Ovary (tissue), 10 donors: ENCODE results near the gene CHRD. TPM values are rescaled to one million over a fixed set of nuclear protein-coding genes. Genes with fewer than 3 reads are reported as not detected.

Experiments used
- DNase-seq, 5 donors: peaks; one replicate each; pipeline ENCODE4 v3.0.0-alpha.2; 2019 to 2020
- H3K27ac ChIP-seq, 2 donors: fragments of 200-600 bp; one replicate each; pipeline versions ENCODE4 v1.5.1 to v1.8.0; 2019 to 2022
- H3K27me3 ChIP-seq: fragments of 200-600 bp; one replicate; pipeline ENCODE4 v1.8.0; 2022
- H3K36me3 ChIP-seq: fragments of 200-600 bp; sonication (generic); one replicate; pipeline ENCODE4 v1.5.1; 2019
- H3K4me1 ChIP-seq: one replicate; pipeline ENCODE4 v1.8.1; 2013; ENCODE audit warnings: mild to moderate bottlenecking, moderate library complexity; ENCODE audit not compliant: insufficient read depth
- H3K4me3 ChIP-seq: fragments of 200-600 bp; sonication (generic); one replicate; pipeline ENCODE4 v1.5.1; 2017
- H3K9me3 ChIP-seq, 2 donors: fragments of 200-600 bp in 1 of 2; sonication (generic) in 1 of 2; one replicate each; pipeline versions ENCODE4 v1.5.1 to v1.8.1; 2013 to 2019; ENCODE audit warnings: mild to moderate bottlenecking in 1 of 2, moderate library complexity in 1 of 2
- EP300 ChIP-seq: sonication (generic); formaldehyde crosslinking; IDR thresholded peaks from one replicate; pipeline ENCODE4 v1.6.1; 2017; ENCODE audit warnings: antibody characterized with exemption
- POLR2A ChIP-seq: fragments of 450-650 bp; IDR thresholded peaks from one replicate; pipeline ENCODE4 v1.6.1; 2017; ENCODE audit warnings: antibody characterized with exemption, mild to moderate bottlenecking, moderate library complexity
- WGBS, 3 donors: extraction: QIAGEN DNeasy Blood & Tissue Kit in 1 of 3; methylation state at CpG; one replicate each; pipeline versions ENCODE4 v1.1.5 to v1.1.7; 2013 to 2017; 5-methylcytosine and 5-hydroxymethylcytosine counted together
- intact Hi-C, 4 donors: fragments of 100-400 bp; cut with DNase I; formaldehyde crosslinking; loops; one replicate each; pipeline versions ENCODE4 v1.11.0 to v1.15.1; 2022 to 2023
- long read RNA-seq, 3 donors: library from polyadenylated mRNA in 2 of 3; unstranded in 2 of 3; transcript quantifications; one replicate each; pipeline ENCODE4 v2.0.0 and lab custom pipeline, GENCODE V29; 2021 to 2026
- polyA plus RNA-seq, 2 donors: library from polyadenylated mRNA; stranded (reverse); fragments of 200-250 nt in 1 of 2; fragments of 350-450 nt in 1 of 2; fragmentation: Illumina TruSeq in 1 of 2; extraction: RNeasy Lipid Tissue Mini Kit (QIAGEN cat#74804) in 1 of 2; gene quantifications; one replicate each; pipeline ENCODE4 v1.2.3, GENCODE V29; 2013 to 2014
- total RNA-seq, 7 donors: library from RNA; depleted of rRNA in 2 of 7; stranded (reverse); fragments of >200 nt in 2 of 7; fragmentation: NEBNext Ultra II Directional in 3 of 7; extraction: Animal tissue kit (Norgen Biotek cat#: 25700) in 3 of 7; gene quantifications; one replicate each; pipeline versions ENCODE4 v1.1.0 to v1.2.4, GENCODE V29; 2016 to 2023
- TF ChIP-seq, protein P1 (sequence below), 3 donors: fragments of 450-650 bp in 2 of 3; fragments of 200-600 bp in 1 of 3; IDR thresholded peaks; one replicate each; pipeline versions ENCODE4 v1.5.1 to v1.8.0; 2016 to 2022; ENCODE audit warnings: antibody characterized with exemption in 3 of 3, mild to moderate bottlenecking in 1 of 3
- donor health status: DM: no; HTN: no; CAD: no; lungs with moderate emphysema.
- donor health status: DM: no; HTN: no; CAD: no.
- donor health status: Bipolar disorder and iron deficiency.
- donor health status: DM: yes; HTN: yes; CAD: no.
- donor health status: DM: no; HTN: no; CAD: no.
- donor health status: DM: yes; HTN: yes; CAD: no.

The CHRD gene
- 10 to 100 TPM; 11.5 to 37.3 (median 20.5) TPM for total RNA-seq
- 10 to 100 TPM in 1 of 2 donors, 1 to 10 TPM in 1; 3.1 to 26.9 TPM for polyA plus RNA-seq
- long read RNA-seq, donor 1, full-length matches to known transcripts: 14 of 85 reads
- long read RNA-seq, donor 1, partial matches to known transcripts: 35 of 85 reads
- long read RNA-seq, donor 1, other reads (novel, unspliced or antisense): 36 of 85 reads
- long read RNA-seq, donor 2, partial matches to known transcripts: 6 of 7 reads
- long read RNA-seq, donor 2, other reads (novel, unspliced or antisense): 0 of 7 reads
- long read RNA-seq, donor 3, transcript CHRD-201 (23 exons, 3,521 nt): major isoform, 13 of 88 reads
- long read RNA-seq, donor 3, partial matches to known transcripts: 41 of 88 reads
- long read RNA-seq, donor 3, other reads (novel, unspliced or antisense): 34 of 88 reads

DNA sequence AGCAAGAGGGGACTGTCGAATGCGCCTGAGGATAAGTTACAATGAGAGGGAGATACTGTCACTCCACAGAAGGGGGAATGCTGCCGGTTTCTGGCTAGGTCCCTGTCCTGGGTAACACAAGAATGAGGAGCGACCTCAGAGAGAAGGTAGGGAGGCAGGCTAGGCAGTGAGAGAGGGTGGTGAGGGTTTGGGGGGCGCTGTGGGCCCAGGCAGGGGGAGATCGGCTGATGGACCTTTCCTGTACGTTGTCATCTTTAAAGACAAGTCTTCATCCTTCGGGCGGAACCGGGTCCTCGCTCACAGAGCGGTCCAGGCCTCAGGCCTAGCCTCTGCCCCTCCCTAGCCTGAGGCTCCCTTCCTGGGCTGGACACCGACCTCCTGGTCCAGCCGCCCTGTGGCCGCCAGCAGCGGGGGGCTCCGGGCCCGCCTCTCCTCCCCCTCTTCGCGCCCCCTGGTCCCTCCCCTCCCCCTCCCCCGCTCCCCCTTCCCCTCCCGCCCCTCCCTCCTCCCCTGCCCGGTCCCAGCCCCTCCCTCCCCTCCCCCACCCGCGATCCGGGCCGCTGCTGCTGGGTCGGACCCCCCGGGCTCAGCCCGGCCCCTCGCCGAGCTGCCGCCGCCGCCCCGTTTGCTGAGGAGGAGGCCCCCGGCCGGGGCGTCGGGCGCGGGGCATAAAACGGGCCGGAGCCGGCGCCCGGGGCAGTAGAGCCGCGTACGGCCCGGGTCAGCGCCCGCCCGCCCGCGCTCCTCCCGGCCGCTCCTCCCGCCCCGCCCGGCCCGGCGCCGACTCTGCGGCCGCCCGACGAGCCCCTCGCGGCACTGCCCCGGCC, at the start of gene CHRD:
CHRD (plus strand) TSS at position 697 of the 827 bp plus-strand sequence. CDS start 265 bp downstream, outside the sequence.
- Histone ChIP-seq H3K36me3 (no peaks in the 10 kb centered on the region), H3K27me3 (no peaks in the 10 kb centered on the region), H3K4me1 (peaks cover 2% of the 10 kb centered on the region), H3K4me3 (peak within 1 kb of the TSS; percentile 67), H3K9me3 (no peaks in the 10 kb centered on the region), H3K27ac (peak within 1 kb of the TSS; percentile 66 to 70)
- TF ChIP-seq, protein P1, sequence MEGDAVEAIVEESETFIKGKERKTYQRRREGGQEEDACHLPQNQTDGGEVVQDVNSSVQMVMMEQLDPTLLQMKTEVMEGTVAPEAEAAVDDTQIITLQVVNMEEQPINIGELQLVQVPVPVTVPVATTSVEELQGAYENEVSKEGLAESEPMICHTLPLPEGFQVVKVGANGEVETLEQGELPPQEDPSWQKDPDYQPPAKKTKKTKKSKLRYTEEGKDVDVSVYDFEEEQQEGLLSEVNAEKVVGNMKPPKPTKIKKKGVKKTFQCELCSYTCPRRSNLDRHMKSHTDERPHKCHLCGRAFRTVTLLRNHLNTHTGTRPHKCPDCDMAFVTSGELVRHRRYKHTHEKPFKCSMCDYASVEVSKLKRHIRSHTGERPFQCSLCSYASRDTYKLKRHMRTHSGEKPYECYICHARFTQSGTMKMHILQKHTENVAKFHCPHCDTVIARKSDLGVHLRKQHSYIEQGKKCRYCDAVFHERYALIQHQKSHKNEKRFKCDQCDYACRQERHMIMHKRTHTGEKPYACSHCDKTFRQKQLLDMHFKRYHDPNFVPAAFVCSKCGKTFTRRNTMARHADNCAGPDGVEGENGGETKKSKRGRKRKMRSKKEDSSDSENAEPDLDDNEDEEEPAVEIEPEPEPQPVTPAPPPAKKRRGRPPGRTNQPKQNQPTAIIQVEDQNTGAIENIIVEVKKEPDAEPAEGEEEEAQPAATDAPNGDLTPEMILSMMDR (IDR thresholded peaks at IDR 0.05): no peak
- TF ChIP-seq EP300 (no peak), POLR2A (no peak)
- intact Hi-C loops: loop anchor here in 2 of 4 donors (2.0 to 10.0 kb wide), 4 partner anchors 31 to 385 kb away; no protein-coding TSS in a partner anchor
- DNase-seq: peak; percentile 59 to 73 (median 68)
- WGBS, 3 donors: 7 to 22% (median 20%) methylated on average over 20 to 56 of the region's 71 CpGs

DNA sequence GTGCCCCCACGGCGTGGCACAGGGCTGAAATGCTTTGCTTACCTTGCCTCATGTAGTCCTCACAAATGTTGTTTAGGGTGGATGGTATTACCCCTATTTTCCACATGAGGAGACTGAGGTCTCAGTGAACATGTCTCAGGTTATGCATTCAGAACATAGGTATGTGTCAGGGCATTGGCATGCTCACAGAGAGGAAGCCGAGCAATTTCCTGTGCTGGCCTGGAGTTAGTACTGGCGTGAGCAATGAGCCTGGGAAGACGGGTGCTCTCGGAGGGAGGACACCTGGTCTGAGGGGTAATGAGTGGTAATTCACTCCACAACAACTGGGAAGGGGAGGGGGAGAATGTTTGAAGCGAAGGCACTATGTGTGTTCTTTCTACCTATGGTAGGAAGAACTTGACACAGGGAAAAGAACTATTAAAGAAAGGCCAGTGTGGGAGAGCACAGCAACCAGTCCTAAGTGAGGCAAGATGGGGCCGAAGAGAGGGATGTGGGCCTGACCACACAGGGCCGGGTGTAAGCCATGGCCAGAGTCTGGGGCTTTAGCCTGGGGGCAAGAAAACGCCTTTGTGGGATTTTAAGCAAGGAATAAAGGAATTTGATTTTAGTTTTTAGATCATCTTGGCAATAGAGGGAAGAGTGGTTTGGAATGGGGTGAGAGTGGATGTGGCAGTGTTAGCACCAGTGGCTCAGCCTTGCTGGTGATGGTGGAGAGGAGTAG, 47.3 kb upstream of the CHRD start:
- no peak for TF ChIP-seq POLR2A
- TF ChIP-seq, protein P1 (IDR thresholded peaks at IDR 0.05): no peak
- no peak for TF ChIP-seq EP300
- no peaks in the 10 kb centered on the region for H3K9me3 ChIP-seq
- 48 to 62% (median 53%) methylated on average over 10 of the region's 10 CpGs for WGBS, 3 donors
- H3K4me3 ChIP-seq: no peak overlapping the region
- no peaks in the 10 kb centered on the region for H3K27me3 ChIP-seq
- no peak for DNase-seq
- intact Hi-C loops: no loop called here
- H3K36me3 ChIP-seq: no peaks in the 10 kb centered on the region
- no peak overlapping the region for H3K27ac ChIP-seq
- H3K4me1 ChIP-seq: peaks cover 7% of the 10 kb centered on the region

DNA sequence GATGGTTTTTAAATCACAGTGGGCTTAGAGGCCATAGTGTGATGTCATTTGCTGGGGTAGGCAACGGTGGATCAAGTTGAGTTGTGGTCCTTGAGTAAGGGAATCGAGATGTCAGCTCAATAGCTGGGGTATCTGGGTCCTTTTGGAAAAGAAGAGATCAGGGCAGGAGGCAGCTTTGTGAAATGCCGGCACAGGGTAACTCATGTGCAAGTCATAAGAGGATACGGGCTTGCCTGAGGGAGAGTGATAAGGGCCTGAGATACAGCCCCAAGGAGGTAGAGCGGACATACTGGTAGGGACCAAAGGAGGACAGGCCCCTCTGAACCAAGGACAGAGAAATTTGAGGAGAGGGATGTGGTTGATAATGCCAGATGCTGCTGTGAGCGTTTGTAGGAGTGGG, 46.7 kb upstream of the CHRD start:
- no peak for DNase-seq
- WGBS, 3 donors: 27 to 52% (median 35%) methylated on average over 6 of the region's 6 CpGs
- intact Hi-C loops: no loop called here
- no peaks in the 10 kb centered on the region for H3K9me3 ChIP-seq
- no peaks in the 10 kb centered on the region for H3K36me3 ChIP-seq
- no peaks in the 10 kb centered on the region for H3K27me3 ChIP-seq
- peaks cover 12% of the 10 kb centered on the region for H3K4me1 ChIP-seq
- H3K27ac ChIP-seq: no peak overlapping the region
- TF ChIP-seq EP300 (no peak), POLR2A (no peak)
- TF ChIP-seq, protein P1 (IDR thresholded peaks at IDR 0.05): no peak
- H3K4me3 ChIP-seq: no peak overlapping the region

DNA sequence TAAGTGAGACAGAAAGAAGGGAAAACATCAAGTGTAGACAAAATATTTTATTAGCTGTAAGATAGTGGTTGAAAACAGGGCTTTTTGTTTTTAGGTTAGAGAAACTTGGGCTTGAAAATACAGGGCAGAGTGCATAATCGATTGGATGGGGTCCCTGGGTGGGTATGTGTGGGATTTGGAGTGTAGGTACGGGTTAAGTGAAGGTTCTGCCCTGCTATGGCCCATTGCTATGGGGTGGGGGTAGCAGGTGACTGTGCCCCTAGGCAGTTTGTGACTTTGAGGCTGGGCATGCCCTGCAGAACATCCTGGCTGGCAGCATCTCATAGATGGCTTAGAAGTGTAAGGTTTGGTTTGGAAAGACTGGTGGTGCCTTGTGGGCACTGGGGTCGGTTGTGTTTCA, 46.2 kb upstream of the CHRD start:
- Histone ChIP-seq H3K4me1 (peaks cover 16% of the 10 kb centered on the region), H3K27ac (no peak overlapping the region), H3K4me3 (no peak overlapping the region), H3K36me3 (no peaks in the 10 kb centered on the region), H3K27me3 (no peaks in the 10 kb centered on the region), H3K9me3 (no peaks in the 10 kb centered on the region)
- WGBS, 3 donors: 20 to 34% (median 33%) methylated on average over 2 to 3 of the region's 3 CpGs
- TF ChIP-seq, protein P1 (IDR thresholded peaks at IDR 0.05): no peak
- intact Hi-C loops: no loop called here
- no peak for DNase-seq
